ENCODE measurements around the gene OVOL2.
A peak's percentile ranks its signal among the peaks of the same experiment; 100 is the strongest.
"Not testable (repeated sequence)": the region's sequence is repeated elsewhere in the genome, so short reads cannot be mapped to it uniquely, and the experiment has no call there.

Gene OVOL2

GRCh38 chr20:18056174-18057100, 1.3 kb downstream of the OVOL2 start:
- DNase-seq: peak; percentile 59

- DNase-seq: no peak
Measured at GRCh38 chr20:18055261-18055660, 2.5 kb downstream of the OVOL2 start.

DNA sequence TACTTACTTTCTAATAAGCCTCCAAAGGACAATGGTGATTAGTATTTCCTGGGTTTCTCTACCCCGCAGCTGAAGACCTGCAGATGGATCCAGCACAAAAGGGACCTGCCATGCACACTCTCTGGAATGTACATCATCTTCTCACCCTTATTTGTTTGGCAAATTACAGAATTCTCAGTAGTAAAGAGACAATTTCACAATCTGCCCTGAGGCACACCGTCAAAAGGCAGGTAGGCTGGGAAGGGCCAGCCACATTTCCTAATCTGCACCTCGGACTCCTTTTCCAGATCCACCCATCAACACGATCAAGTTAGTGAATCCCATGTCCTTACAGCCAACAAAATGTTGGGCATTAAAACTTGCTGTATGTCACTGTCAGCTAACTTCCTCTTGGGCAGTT, 4.9 kb downstream of the OVOL2 start:
- DNase-seq: no peak

DNA sequence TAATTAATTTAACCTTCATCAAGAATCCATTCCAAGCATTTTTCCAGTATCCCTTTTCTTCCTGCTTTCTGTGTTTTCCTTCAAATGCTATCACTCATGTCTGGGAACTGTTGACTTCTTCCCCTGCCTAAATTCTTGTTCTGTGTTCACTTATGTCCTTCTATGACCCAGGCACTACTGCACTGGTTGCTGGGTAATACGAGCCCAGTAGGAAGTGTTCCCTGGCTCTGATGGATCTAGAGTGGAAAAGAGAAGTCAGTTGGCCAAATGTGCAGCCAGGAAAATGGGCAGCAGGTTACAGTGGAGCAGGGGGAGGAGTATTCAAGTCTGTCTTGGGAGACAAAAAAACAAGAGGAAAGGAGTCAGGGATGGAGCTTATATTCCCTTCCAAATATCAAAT, 7.1 kb downstream of the OVOL2 start:
- no peak for DNase-seq

GRCh38 chr20:18048176-18048575, 9.5 kb downstream of the OVOL2 start:
- DNase-seq: no peak

GRCh38 chr20:18046535-18046934, 11.2 kb downstream of the OVOL2 start:
- DNase-seq: no peak

GRCh38 chr20:18042229-18042628, 15.5 kb downstream of the OVOL2 start:
- DNase-seq: no peak

DNA sequence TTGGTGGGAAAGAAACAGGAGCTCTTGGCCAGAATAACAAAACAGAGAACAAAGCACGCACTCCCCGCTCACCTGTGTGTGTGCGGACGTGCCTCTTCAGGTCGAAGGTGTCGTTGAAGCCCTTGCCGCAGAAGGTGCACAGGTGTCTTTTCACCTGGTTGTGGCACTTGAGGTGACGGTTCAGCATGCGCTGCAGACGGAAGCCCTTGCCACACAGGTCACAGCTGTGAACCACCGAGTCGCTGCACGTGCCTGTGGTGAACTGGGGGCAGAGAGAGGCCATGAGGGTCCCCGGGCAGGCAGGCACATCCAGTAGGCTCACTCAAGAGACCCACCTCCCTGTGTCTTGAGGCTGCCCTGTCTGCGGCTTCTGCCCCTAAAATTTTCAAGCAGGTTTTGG, 16.3 kb downstream of the OVOL2 start:
- DNase-seq: no peak

- no peak for DNase-seq
Measured at GRCh38 chr20:18039063-18039462, 18.7 kb downstream of the OVOL2 start.

GRCh38 chr20:18034039-18034438, 23.7 kb downstream of the OVOL2 start:
- DNase-seq: no peak

DNA sequence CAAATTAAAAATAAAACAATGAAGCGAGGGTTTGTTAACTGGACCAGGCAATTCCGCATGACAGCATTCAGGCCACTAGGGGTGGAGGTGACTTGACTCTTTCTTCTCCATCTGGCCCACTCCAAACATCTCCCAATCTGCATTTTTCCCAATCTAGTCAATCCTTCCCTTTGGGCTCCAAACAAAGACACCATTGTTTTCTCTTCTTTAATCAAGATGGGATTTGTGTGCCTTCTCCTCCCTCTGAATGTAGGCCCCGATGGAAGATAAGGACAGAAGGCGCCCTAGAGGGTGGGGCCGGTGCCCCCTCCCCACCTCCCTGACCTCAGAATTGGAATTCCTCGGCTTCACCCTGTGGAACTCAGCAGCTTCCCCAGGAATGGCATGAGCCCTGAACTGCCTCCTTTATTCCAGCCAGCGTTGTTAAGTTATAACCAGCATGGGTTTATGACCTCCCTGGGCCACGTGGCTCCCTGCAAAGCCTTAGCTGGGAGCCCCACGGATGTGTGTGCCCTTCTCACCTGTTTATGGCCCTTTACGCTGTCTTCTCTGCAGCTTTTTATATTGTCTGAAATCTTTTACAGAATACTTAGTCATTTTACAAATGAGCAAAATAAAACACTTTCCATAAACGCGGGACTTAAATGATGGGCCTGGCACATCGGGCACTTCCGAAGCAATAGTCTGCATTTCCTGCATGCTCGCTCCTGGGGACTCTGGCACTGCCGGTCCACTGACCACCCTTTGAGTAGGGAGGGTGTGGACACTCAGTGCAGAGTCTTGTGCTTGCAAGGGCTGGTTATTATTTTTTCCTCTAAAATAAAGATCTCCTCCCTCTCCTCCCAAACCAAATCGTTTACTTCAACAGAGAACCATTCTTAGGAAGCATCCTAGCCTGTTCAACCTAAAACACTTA, 24.5 kb downstream of the OVOL2 start:
- no peak for DNase-seq

- DNase-seq: no peak
Measured at GRCh38 chr20:18031888-18032509, 25.7 kb downstream of the OVOL2 start.

- DNase-seq: no peak
Measured at GRCh38 chr20:18031050-18031449, 26.7 kb downstream of the OVOL2 start.

GRCh38 chr20:18030020-18030419, 27.7 kb downstream of the OVOL2 start:
- no peak for DNase-seq

- not testable (repeated sequence) for DNase-seq
Measured at GRCh38 chr20:18027011-18027410, 30.7 kb downstream of the OVOL2 start.

GRCh38 chr20:18024606-18025127, 33.0 kb downstream of the OVOL2 start:
- no peak for DNase-seq

DNA sequence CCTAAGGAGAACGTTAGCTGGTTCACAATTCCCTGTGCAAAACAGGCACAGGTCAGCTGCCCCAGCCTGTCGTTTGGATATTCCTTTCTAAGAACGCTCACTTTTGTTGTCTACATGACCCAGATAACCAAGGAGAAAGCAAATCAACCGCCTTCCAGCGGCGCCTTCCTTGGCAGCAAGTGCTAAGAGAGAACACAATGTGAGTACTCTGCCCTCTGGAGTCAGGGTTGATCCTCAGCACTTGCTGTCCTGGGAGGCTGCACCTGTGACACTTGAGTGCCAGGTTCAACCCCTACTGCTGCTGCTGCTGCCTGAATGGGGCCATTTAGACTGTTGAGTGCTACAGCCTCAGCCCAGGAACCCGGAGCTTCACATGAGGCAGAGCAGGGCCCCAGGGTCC, 36.8 kb downstream of the OVOL2 start:
- DNase-seq: no peak

DNA sequence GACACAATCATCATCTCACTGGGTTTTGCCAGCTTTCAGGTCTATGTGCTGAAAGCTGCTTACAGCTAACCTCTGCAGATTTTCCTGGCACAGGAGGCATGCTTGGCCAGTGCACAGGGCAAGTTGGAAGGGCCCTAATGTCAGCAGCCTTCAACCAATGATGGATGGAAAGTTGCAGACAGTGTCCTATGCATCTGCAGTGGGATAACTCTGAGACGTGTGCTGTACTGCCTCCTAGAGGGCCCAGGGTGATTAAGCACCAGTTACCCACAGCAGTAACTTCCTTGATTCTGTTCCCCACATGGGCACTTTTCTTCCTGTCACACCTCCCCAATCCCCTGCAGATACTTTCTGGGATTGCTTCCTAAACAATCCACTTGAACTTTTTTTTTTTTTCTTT, 38.6 kb downstream of the OVOL2 start:
- peak; percentile 4 for DNase-seq

DNA sequence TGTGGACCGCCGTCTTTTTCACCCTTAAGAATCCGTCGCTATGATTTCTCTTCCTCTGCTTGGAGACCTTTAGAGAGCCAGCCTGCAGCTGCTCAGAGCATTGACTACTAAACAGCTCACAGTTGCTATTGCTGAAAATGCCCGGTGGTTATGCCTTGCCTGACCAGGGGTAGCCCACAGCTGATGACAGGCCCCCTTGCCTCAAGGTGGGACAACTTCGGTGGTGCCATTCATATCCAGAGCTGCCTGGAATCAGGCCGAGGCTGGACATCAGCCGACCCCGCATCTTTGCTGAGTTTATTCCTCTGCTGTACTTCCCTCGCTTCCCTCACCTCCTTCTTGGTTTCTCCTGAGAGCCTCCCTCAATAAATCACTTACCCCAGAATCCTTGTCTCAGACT, 39.6 kb downstream of the OVOL2 start:
- no peak for DNase-seq

GRCh38 chr20:18016772-18017171, 40.9 kb downstream of the OVOL2 start:
- no peak for DNase-seq

DNA sequence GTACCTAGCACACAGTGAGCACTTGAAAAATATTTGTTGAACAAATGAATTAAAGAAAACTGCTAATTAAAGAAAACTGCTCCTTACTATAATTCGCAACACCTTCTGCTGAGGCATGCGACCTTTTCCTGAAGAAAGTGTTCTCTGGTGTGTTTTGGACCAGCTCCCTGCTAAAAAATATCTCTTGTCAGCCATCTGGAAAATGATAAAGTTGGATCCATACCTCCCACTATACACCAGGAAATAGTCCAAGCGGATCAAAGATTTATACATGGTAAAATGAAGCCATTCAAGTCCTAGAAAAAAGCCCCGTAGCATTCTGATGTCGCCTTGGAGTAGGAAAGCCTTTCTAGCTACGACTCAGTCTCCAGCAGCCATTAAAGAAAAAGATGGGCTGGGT, 43.3 kb downstream of the OVOL2 start:
- DNase-seq: no peak

- no peak for DNase-seq
Measured at GRCh38 chr20:18012901-18013300, 44.8 kb downstream of the OVOL2 start.
